ENCODE data around the gene PTPN6. TPM values are rescaled to one million over a fixed set of nuclear protein-coding genes. Genes with fewer than 3 reads are reported as not detected.

PTPN6 gene
- total and polyA plus RNA-seq, 4 experiments from 2014 or later: 126 to 325 (median 194) TPM

DNA sequence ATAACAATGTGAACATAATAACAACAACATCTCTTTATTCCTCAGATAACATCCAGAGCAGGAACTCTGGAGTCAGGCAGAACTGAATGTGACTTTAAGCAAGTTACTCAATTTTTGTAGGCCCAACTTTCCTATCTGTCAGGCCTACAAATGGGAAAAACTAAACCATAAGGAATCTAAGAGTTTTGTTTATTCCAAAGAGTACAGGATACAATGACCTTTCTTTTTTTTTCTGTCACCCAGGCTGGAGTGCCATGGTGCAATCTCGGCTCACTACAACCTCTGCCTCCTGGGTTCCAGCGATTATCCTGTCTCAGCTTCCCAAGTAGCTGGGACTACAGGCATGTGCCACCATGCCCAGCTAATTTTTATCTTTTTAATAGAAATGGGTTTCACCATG is 57.7 kb downstream of the PTPN6 start:
- peaks cover 12 to 16% (median 13%) of the 10 kb centered on the region in 4 donors for H3K4me1 Mint-ChIP-seq
- no peaks in the 10 kb centered on the region for H3K27me3 ChIP-seq (ENCODE audit: insufficient read depth, low read length)
- no peak overlapping the region for H3K4me3 ChIP-seq (ENCODE audit: low read length in 2 of 2)
- POLR2A ChIA-PET (ENCODE audit: partially characterized antibody): interaction anchor here (2.1 kb wide), 1 partner anchor 9 kb away, joined by 9 read pairs; the partner anchor contains the start of gene LPCAT3
- CTCF ChIA-PET (ENCODE audit: partially characterized antibody): interaction anchor here (1.0 to 1.4 kb wide), 3 partner anchors 9 to 26 kb away, joined by 3 to 4 read pairs (median 3); partner anchors contain the start of gene LPCAT3
- peaks cover 9% of the 10 kb centered on the region for H3K4me1 ChIP-seq (ENCODE audit: insufficient read depth, low read length)
- peaks cover 12% of the 10 kb centered on the region for H3K36me3 ChIP-seq (ENCODE audit: insufficient read depth, low read length)
- H3K4me3 Mint-ChIP-seq: no peak overlapping the region
- intact Hi-C loops (cut with micrococcal nuclease): no loop called here
- no peak overlapping the region for H3K27ac Mint-ChIP-seq
- H3K27ac ChIP-seq (ENCODE audit: low read depth, low read length): no peak overlapping the region
- H3K27me3 Mint-ChIP-seq: no peaks in the 10 kb centered on the region
- H3K9me3 Mint-ChIP-seq: no peaks in the 10 kb centered on the region
- no peak for DNase-seq
- H3K36me3 Mint-ChIP-seq: peaks cover 27 to 44% of the 10 kb centered on the region in 2 donors
- H3K9me3 ChIP-seq (ENCODE audit: control insufficient read depth in 1 of 2, low read length in 2 of 2): no peaks in the 10 kb centered on the region

- CTCF ChIA-PET (ENCODE audit: partially characterized antibody): interaction anchor here (1.0 to 1.4 kb wide), 2 partner anchors 9 to 20 kb away, joined by 3 read pairs; partner anchors contain the start of gene LPCAT3
- POLR2A ChIA-PET (ENCODE audit: partially characterized antibody): no interaction called here
- H3K9me3 Mint-ChIP-seq: no peaks in the 10 kb centered on the region
- no peak overlapping the region for H3K4me3 Mint-ChIP-seq
- peaks cover 27 to 44% of the 10 kb centered on the region in 2 donors for H3K36me3 Mint-ChIP-seq
- Histone ChIP-seq H3K36me3 (ENCODE audit: insufficient read depth, low read length) (peaks cover 16% of the 10 kb centered on the region), H3K27ac (ENCODE audit: low read depth, low read length) (no peak overlapping the region), H3K9me3 (ENCODE audit: control insufficient read depth in 1 of 2, low read length in 2 of 2) (no peaks in the 10 kb centered on the region), H3K4me3 (ENCODE audit: low read length in 2 of 2) (no peak overlapping the region), H3K27me3 (ENCODE audit: insufficient read depth, low read length) (no peaks in the 10 kb centered on the region), H3K4me1 (ENCODE audit: insufficient read depth, low read length) (peaks cover 9% of the 10 kb centered on the region)
- no peak for DNase-seq
- intact Hi-C loops (cut with micrococcal nuclease): no loop called here
- peaks cover 12 to 19% (median 13%) of the 10 kb centered on the region in 4 donors for H3K4me1 Mint-ChIP-seq
- H3K27ac Mint-ChIP-seq: no peak overlapping the region
- no peaks in the 10 kb centered on the region for H3K27me3 Mint-ChIP-seq
These were observed 58.4 kb downstream of the PTPN6 start for GRCh38 chr12:7009512-7009911.

Small RNA genes lying within 50 kb of the gene (microRNA-seq; reads per million reads assigned to microRNA genes)
- gene MIR141 (ENCODE audit: borderline microRNAs expressed, borderline number of aligned reads, borderline replicate concordance) (66.3 reads per million, percentile 63 among the genes with 10 or more reads in this experiment), gene MIR200C (ENCODE audit: borderline microRNAs expressed, borderline number of aligned reads, borderline replicate concordance) (217 reads per million, percentile 73 among the genes with 10 or more reads in this experiment)

Other genes with a start within 250 kb of the PTPN6 start
- gene COPS7A, start 227.3 kb upstream of the PTPN6 start, total RNA-seq: 10 to 100 TPM; 36.9 to 37.7 TPM
- gene COPS7A, start 227.3 kb upstream of the PTPN6 start, polyA plus RNA-seq: 10 to 100 TPM; 44.7 to 48.6 TPM
- gene MLF2, start 198.2 kb upstream of the PTPN6 start, total RNA-seq: 10 to 100 TPM; 79.8 to 80.3 TPM
- gene MLF2, start 198.2 kb upstream of the PTPN6 start, polyA plus RNA-seq: 100 to 1,000 TPM; 111 to 130 TPM
- gene PTMS, start 185.0 kb upstream of the PTPN6 start, total RNA-seq: 1 to 10 TPM; 2.0 to 2.9 TPM
- gene PTMS, start 185.0 kb upstream of the PTPN6 start, polyA plus RNA-seq: 1 to 10 TPM; 1.3 to 3.6 TPM
- gene LAG3, start 178.8 kb upstream of the PTPN6 start, total RNA-seq: 1 to 10 TPM; 2.4 to 3.8 TPM
- gene LAG3, start 178.8 kb upstream of the PTPN6 start, polyA plus RNA-seq: 1 to 10 TPM; 4.9 to 8.3 TPM
- 100 to 1,000 TPM; 285 to 291 TPM for gene CD4, start 161.8 kb upstream of the PTPN6 start, total RNA-seq
- gene CD4, start 161.8 kb upstream of the PTPN6 start, polyA plus RNA-seq: 100 to 1,000 TPM; 251 to 456 TPM
- under 1 TPM in 1 of 2 experiments, not detected in 1; 0.32 TPM for gene GPR162, start 129.5 kb upstream of the PTPN6 start, total RNA-seq
- gene GPR162, start 129.5 kb upstream of the PTPN6 start, polyA plus RNA-seq: not detected
- gene P3H3, start 122.9 kb upstream of the PTPN6 start, total RNA-seq: 10 to 100 TPM; 11.2 to 11.8 TPM
- gene P3H3, start 122.9 kb upstream of the PTPN6 start, polyA plus RNA-seq: 1 to 10 TPM in 1 of 2 donors, under 1 TPM in 1; 0.72 to 1.2 TPM
- 1 to 10 TPM; 5.1 to 5.2 TPM for gene GNB3, start 110.4 kb upstream of the PTPN6 start, total RNA-seq
- not detected for gene GNB3, start 110.4 kb upstream of the PTPN6 start, polyA plus RNA-seq
- gene CDCA3, start 100.1 kb upstream of the PTPN6 start, total RNA-seq: 1 to 10 TPM; 1.3 to 2.0 TPM
- under 1 TPM; 0.09 to 0.39 TPM for gene CDCA3, start 100.1 kb upstream of the PTPN6 start, polyA plus RNA-seq
- gene USP5, start 99.2 kb upstream of the PTPN6 start, total RNA-seq: 10 to 100 TPM; 65.2 to 69.3 TPM
- gene USP5, start 99.2 kb upstream of the PTPN6 start, polyA plus RNA-seq: 10 to 100 TPM; 53.9 to 73.0 TPM
- gene TPI1, start 83.8 kb upstream of the PTPN6 start, total RNA-seq: 100 to 1,000 TPM; 155 to 164 TPM
- gene TPI1, start 83.8 kb upstream of the PTPN6 start, polyA plus RNA-seq: 100 to 1,000 TPM; 572 to 777 TPM
- gene SPSB2, start 78.1 kb upstream of the PTPN6 start, total RNA-seq: 10 to 100 TPM; 19.8 to 21.9 TPM
- 10 to 100 TPM; 16.6 to 25.5 TPM for gene SPSB2, start 78.1 kb upstream of the PTPN6 start, polyA plus RNA-seq
- gene LRRC23, start 46.5 kb upstream of the PTPN6 start, total RNA-seq: 1 to 10 TPM; 8.3 to 9.1 TPM
- gene LRRC23, start 46.5 kb upstream of the PTPN6 start, polyA plus RNA-seq: 1 to 10 TPM; 4.1 to 4.2 TPM
- 100 to 1,000 TPM; 187 to 190 TPM for gene ENO2, start 36.8 kb upstream of the PTPN6 start, total RNA-seq
- gene ENO2, start 36.8 kb upstream of the PTPN6 start, polyA plus RNA-seq: 10 to 100 TPM; 28.4 to 35.8 TPM
- gene ATN1, start 23.4 kb upstream of the PTPN6 start, total RNA-seq: 10 to 100 TPM; 32.2 to 33.0 TPM
- gene ATN1, start 23.4 kb upstream of the PTPN6 start, polyA plus RNA-seq: 1 to 10 TPM in 1 of 2 donors, under 1 TPM in 1; 0.16 to 1.1 TPM
- gene RNU7-1, start 7.5 kb upstream of the PTPN6 start, total RNA-seq: not detected
- gene RNU7-1, start 7.5 kb upstream of the PTPN6 start, polyA plus RNA-seq: not detected
- gene C12orf57, start 7.3 kb upstream of the PTPN6 start, total RNA-seq: 100 to 1,000 TPM; 423 to 425 TPM
- gene C12orf57, start 7.3 kb upstream of the PTPN6 start, polyA plus RNA-seq: 100 to 1,000 TPM; 155 to 244 TPM
- 100 to 1,000 TPM; 142 to 148 TPM for gene PHB2, start 19.3 kb downstream of the PTPN6 start, total RNA-seq
- 100 to 1,000 TPM; 102 to 114 TPM for gene PHB2, start 19.3 kb downstream of the PTPN6 start, polyA plus RNA-seq
- gene EMG1, start 19.6 kb downstream of the PTPN6 start, total RNA-seq: 10 to 100 TPM; 68.6 to 70.8 TPM
- 10 to 100 TPM; 68.8 to 69.8 TPM for gene EMG1, start 19.6 kb downstream of the PTPN6 start, polyA plus RNA-seq
- gene LPCAT3, start 67.1 kb downstream of the PTPN6 start, total RNA-seq: 10 to 100 TPM; 18.3 to 21.6 TPM
- 10 to 100 TPM; 25.3 to 33.8 TPM for gene LPCAT3, start 67.1 kb downstream of the PTPN6 start, polyA plus RNA-seq
- gene C1S, start 109.4 kb downstream of the PTPN6 start, total RNA-seq: 1 to 10 TPM; 1.3 to 2.6 TPM
- not detected for gene C1S, start 109.4 kb downstream of the PTPN6 start, polyA plus RNA-seq
- gene C1R, start 141.1 kb downstream of the PTPN6 start, total RNA-seq: 1 to 10 TPM in 1 of 2 experiments, under 1 TPM in 1; 0.86 to 2.3 TPM
- gene C1R, start 141.1 kb downstream of the PTPN6 start, polyA plus RNA-seq: under 1 TPM; 0.44 to 0.53 TPM
- gene C1RL, start 157.9 kb downstream of the PTPN6 start, total RNA-seq: 10 to 100 TPM; 30.7 to 33.6 TPM
- 1 to 10 TPM; 4.9 to 9.6 TPM for gene C1RL, start 157.9 kb downstream of the PTPN6 start, polyA plus RNA-seq
- 1 to 10 TPM; 1.2 to 1.3 TPM for gene RBP5, start 177.5 kb downstream of the PTPN6 start, total RNA-seq
- gene RBP5, start 177.5 kb downstream of the PTPN6 start, polyA plus RNA-seq: not detected
- 10 to 100 TPM; 50.7 to 58.5 TPM for gene CLSTN3, start 179.0 kb downstream of the PTPN6 start, total RNA-seq
- gene CLSTN3, start 179.0 kb downstream of the PTPN6 start, polyA plus RNA-seq: 1 to 10 TPM; 6.7 to 7.5 TPM
- gene PEX5, start 238.3 kb downstream of the PTPN6 start, total RNA-seq: 10 to 100 TPM; 27.7 to 28.9 TPM
- gene PEX5, start 238.3 kb downstream of the PTPN6 start, polyA plus RNA-seq: 10 to 100 TPM; 10.8 to 15.2 TPM

All from CD4-positive, alpha-beta memory T cell (primary cell).